Thyroid gland (tissue), 4 donors: ENCODE data around the gene LCN15. TPM values are rescaled to one million over a fixed set of nuclear protein-coding genes. Genes with fewer than 3 reads are reported as not detected.
"Not testable (repeated sequence)": the region's sequence is repeated elsewhere in the genome, so short reads cannot be mapped to it uniquely, and the experiment has no call there.

ENCODE experiments used
- DNase-seq, 2 donors: peaks; one replicate each; pipeline ENCODE4 v3.0.0-alpha.2; 2019
- H3K27ac ChIP-seq, 3 donors: fragments of 200-600 bp; sonication (generic); 1 replicate in 2 of 3; 2 replicates in 1 of 3; pipeline ENCODE4 v1.5.1; 2016 to 2019; ENCODE audit warnings: mild to moderate bottlenecking in 1 of 3, moderate library complexity in 1 of 3
- H3K27me3 ChIP-seq: fragments of 200-600 bp; sonication (generic); one replicate; pipeline ENCODE4 v1.5.1; 2019
- H3K36me3 ChIP-seq, 2 donors: fragments of 200-600 bp; sonication (generic); one replicate each; pipeline ENCODE4 v1.5.1; 2016 to 2019
- H3K4me1 ChIP-seq, 2 donors: fragments of 200-600 bp; sonication (generic); one replicate each; pipeline ENCODE4 v1.5.1; 2017 to 2019
- H3K4me3 ChIP-seq, 3 donors: fragments of 200-600 bp; sonication (generic); replicated peaks in 1 of 3; 1 replicate in 2 of 3; 2 replicates in 1 of 3; pipeline ENCODE4 v1.5.1; 2016; ENCODE audit warnings: mild to moderate bottlenecking in 1 of 3
- H3K9me3 ChIP-seq: fragments of 200-600 bp; sonication (generic); one replicate; pipeline ENCODE4 v1.5.1; 2017
- CTCF ChIP-seq, 6 experiments: fragments of 200-600 bp in 3 of 6; fragments of 450-650 bp in 3 of 6; sonication (generic) in 3 of 6; IDR thresholded peaks; one replicate each; pipeline ENCODE4 v1.5.1; 2016 to 2019; ENCODE audit warnings: antibody characterized with exemption in 6 of 6, mild to moderate bottlenecking in 2 of 6, inconsistent platforms in 1 of 6, moderate library complexity in 1 of 6
- POLR2A ChIP-seq, 2 donors: fragments of 450-650 bp; IDR thresholded peaks; one replicate each; pipeline ENCODE4 v1.6.1; 2017; ENCODE audit warnings: antibody characterized with exemption in 2 of 2, mild to moderate bottlenecking in 2 of 2, moderate library complexity in 1 of 2
- WGBS, 2 donors: methylation state at CpG; one replicate each; pipeline ENCODE4 v1.1.5; 2017; 5-methylcytosine and 5-hydroxymethylcytosine counted together
- intact Hi-C: fragments of 100-400 bp; cut with DNase I; formaldehyde crosslinking; loops from one replicate; pipeline ENCODE4 v1.15.1; 2023
- total RNA-seq, 4 donors: library from RNA; depleted of rRNA; stranded (reverse); fragments of >200 nt; gene quantifications; one replicate each; pipeline ENCODE4 v1.2.3, GENCODE V29; 2016

Gene LCN15
- total RNA-seq, 4 donors from 2014 or later: not detected

- Histone ChIP-seq H3K27ac (no peak overlapping the region), H3K27me3 (no peaks in the 10 kb centered on the region), H3K36me3 (no peaks in the 10 kb centered on the region), H3K4me1 (peaks cover 17 to 29% of the 10 kb centered on the region in 2 donors), H3K9me3 (no peaks in the 10 kb centered on the region), H3K4me3 (no peak overlapping the region)
- intact Hi-C loops: no loop called here
- 60 to 69% methylated on average over 6 of the region's 6 CpGs for WGBS, 2 donors
- peak in 1 of 2 donors; percentile 5 for DNase-seq
- no peak for TF ChIP-seq POLR2A (IDR thresholded peaks at IDR 0.05)
Observed at GRCh38 chr9:136798708-136799078, 34.4 kb upstream of the LCN15 start.

- H3K4me1 ChIP-seq: peaks cover 26 to 37% of the 10 kb centered on the region in 2 donors
- H3K27me3 ChIP-seq, DNase-seq, intact Hi-C loops, H3K4me3 ChIP-seq, H3K36me3 ChIP-seq, H3K27ac ChIP-seq, H3K9me3 ChIP-seq: not testable (repeated sequence)
- WGBS, 2 donors: 7 to 8% methylated on average over 10 of the region's 10 CpGs
Observed at GRCh38 chr9:136796775-136797347, 32.5 kb upstream of the LCN15 start.

- H3K36me3 ChIP-seq: no peaks in the 10 kb centered on the region
- TF ChIP-seq CTCF (IDR thresholded peaks at IDR 0.05): no peak
- TF ChIP-seq POLR2A (IDR thresholded peaks at IDR 0.05): no peak
- H3K27ac ChIP-seq: no peak within 1 kb of the TSS
- no peaks in the 10 kb centered on the region for H3K9me3 ChIP-seq
- no peak within 1 kb of the TSS for H3K4me3 ChIP-seq
- intact Hi-C loops: no loop called here
- peaks cover 28 to 39% of the 10 kb centered on the region in 2 donors for H3K4me1 ChIP-seq
- no peak for DNase-seq
- H3K27me3 ChIP-seq: no peaks in the 10 kb centered on the region
- 39% methylated on average over 5 of the region's 5 CpGs for WGBS, 2 donors
Observed at GRCh38 chr9:136796238-136796774, 32.0 kb upstream of the LCN15 start, which contains the start of gene CCDC183. Gene CCDC183 (plus strand): TSS chr9:136796338. CDS start chr9:136796398, 60 bp downstream.

DNA sequence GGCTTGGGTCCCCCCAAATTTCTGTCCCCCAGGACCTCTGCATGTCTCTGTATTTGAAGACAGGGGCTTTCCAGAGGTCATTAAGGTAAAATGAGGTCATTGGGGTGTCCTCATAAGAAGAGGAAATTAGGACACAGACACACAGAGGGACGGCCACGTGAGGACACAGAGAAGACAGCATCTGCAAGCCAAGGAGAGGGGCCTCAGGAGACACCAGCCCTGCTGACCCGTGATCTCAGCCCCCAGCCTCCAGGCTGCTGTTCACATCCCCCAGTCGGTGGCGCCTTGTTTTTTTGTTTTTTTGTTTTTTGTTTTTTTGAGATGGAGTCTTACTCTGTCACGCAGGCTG is 30.7 kb upstream of the LCN15 start:
- no peaks in the 10 kb centered on the region for H3K27me3 ChIP-seq
- no peaks in the 10 kb centered on the region for H3K36me3 ChIP-seq
- WGBS, 2 donors: 61 to 79% methylated on average over 6 of the region's 6 CpGs
- peaks cover 20 to 34% of the 10 kb centered on the region in 2 donors for H3K4me1 ChIP-seq
- H3K27ac ChIP-seq: no peak overlapping the region
- intact Hi-C loops: no loop called here
- no peaks in the 10 kb centered on the region for H3K9me3 ChIP-seq
- no peak overlapping the region for H3K4me3 ChIP-seq
- DNase-seq: no peak
- TF ChIP-seq POLR2A (IDR thresholded peaks at IDR 0.05) (no peak), CTCF (IDR thresholded peaks at IDR 0.05) (no peak)

DNA sequence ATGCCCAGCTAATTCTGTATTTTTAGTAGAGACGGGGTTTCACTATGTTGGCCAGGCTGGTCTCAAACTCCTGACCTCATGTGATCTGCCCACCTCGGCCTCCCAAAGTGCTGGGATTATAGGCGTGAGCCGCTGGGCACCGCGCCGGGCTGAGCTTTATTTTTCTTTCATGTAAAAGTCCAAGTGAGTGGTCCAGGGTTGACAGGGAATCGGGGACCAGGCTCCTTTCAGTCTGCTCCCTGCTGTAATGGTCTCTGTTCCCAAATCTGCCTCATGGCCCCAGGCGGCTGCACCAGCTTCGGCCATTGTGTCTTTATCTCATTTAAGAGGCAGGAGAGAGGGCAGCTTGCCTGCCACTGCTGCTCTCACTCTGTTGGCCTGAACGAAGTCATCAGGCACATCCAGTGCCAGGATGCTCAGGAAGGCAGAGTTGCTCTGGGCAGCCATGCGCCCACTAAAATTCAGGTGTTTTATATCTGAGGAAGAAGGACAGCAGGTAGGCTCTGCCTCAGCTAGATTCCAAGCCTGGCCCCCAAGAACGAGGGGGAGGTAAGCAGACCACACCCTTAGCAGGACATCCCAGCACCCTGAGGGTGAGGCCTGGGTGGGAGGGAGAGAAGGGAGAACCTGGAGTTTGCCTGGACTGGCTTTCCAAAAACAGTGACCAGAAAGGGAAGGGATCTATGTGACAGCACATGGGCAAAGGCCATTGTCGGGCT is 30.1 kb upstream of the LCN15 start:
- H3K36me3 ChIP-seq: no peaks in the 10 kb centered on the region
- DNase-seq: no peak
- intact Hi-C loops: no loop called here
- no peak overlapping the region for H3K27ac ChIP-seq
- H3K4me1 ChIP-seq: peaks cover 16 to 32% of the 10 kb centered on the region in 2 donors
- no peaks in the 10 kb centered on the region for H3K9me3 ChIP-seq
- no peak for TF ChIP-seq CTCF (IDR thresholded peaks at IDR 0.05)
- TF ChIP-seq POLR2A (IDR thresholded peaks at IDR 0.05): no peak
- WGBS, 2 donors: 88 to 94% methylated on average over 13 to 14 of the region's 14 CpGs
- H3K4me3 ChIP-seq: no peak overlapping the region
- no peaks in the 10 kb centered on the region for H3K27me3 ChIP-seq
